Osteoblast (primary cell): ENCODE data around the gene FSIP2. TPM values are rescaled to one million over a fixed set of nuclear protein-coding genes. Genes with fewer than 3 reads are reported as not detected.

ENCODE experiments used
- DNase-seq: peaks from one replicate; pipeline ENCODE4 v3.0.0; 2011; ENCODE audit warnings: low spot score, mixed read lengths; ENCODE audit not compliant: insufficient read length; ENCODE audit errors: missing footprints
- H2AFZ ChIP-seq: 2 replicates; pipeline ENCODE4 v1.6.0; 2011; ENCODE audit warnings: mild to moderate bottlenecking, low read length
- H3K27ac ChIP-seq: 2 replicates; pipeline ENCODE4 v1.5.1; 2011; ENCODE audit warnings: mild to moderate bottlenecking, low read depth, low read length, moderate library complexity
- H3K27me3 ChIP-seq: 2 replicates; pipeline ENCODE4 v1.6.0; 2012; ENCODE audit warnings: mild to moderate bottlenecking, control low read depth, inconsistent platforms, low read length, moderate library complexity; ENCODE audit not compliant: insufficient read depth
- H3K36me3 ChIP-seq: 2 replicates; pipeline ENCODE4 v1.5.1; 2011; ENCODE audit warnings: mild to moderate bottlenecking, low read length, control low read depth, moderate library complexity; ENCODE audit not compliant: insufficient read depth
- H3K4me1 ChIP-seq: 2 replicates; pipeline ENCODE4 v1.5.1; 2011; ENCODE audit warnings: mild to moderate bottlenecking, low read length, control low read depth, moderate library complexity; ENCODE audit not compliant: insufficient read depth
- H3K4me2 ChIP-seq: 2 replicates; pipeline ENCODE4 v1.6.0; 2011; ENCODE audit warnings: mild to moderate bottlenecking, low read length; ENCODE audit not compliant: insufficient read depth
- H3K4me3 ChIP-seq: fragments of 200-600 bp; sonication (generic); 3 replicates; pipeline ENCODE4 v1.5.1; 2012; ENCODE audit warnings: mild to moderate bottlenecking, low read length, inconsistent platforms; ENCODE audit not compliant: insufficient read depth
- H3K79me2 ChIP-seq: 2 replicates; pipeline ENCODE4 v1.6.0; 2012; ENCODE audit warnings: mild to moderate bottlenecking, low read length, control low read depth, inconsistent platforms; ENCODE audit not compliant: insufficient read depth
- H3K9me3 ChIP-seq: 2 replicates; pipeline ENCODE4 v1.5.1; 2011; ENCODE audit warnings: low read depth, low read length, control low read depth
- H4K20me1 ChIP-seq: 2 replicates; pipeline ENCODE4 v1.6.0; 2012; ENCODE audit warnings: mild to moderate bottlenecking, low read length, control low read depth; ENCODE audit not compliant: insufficient read depth
- total RNA-seq: library from RNA; depleted of rRNA; stranded (reverse); fragments of >200 nt; gene quantifications from 2 replicates; pipeline ENCODE4 v1.2.3, GENCODE V29; 2012
- TF ChIP-seq, protein P1 (sequence below): IDR thresholded peaks from 2 replicates; pipeline ENCODE4 v1.5.1; 2011; ENCODE audit warnings: mild to moderate bottlenecking, low read depth, low read length, moderate library complexity; ENCODE audit errors: extremely low read depth

The FSIP2 gene
- total RNA-seq, 1 donor: under 0.01 TPM

GRCh38 chr2:185875136-185875931, 136.7 kb downstream of the FSIP2 start:
- H3K36me3 ChIP-seq: no peaks in the 10 kb centered on the region
- H3K4me2 ChIP-seq: no peak overlapping the region
- no peak overlapping the region for H3K27ac ChIP-seq
- no peaks in the 10 kb centered on the region for H4K20me1 ChIP-seq
- H3K79me2 ChIP-seq: no peaks in the 10 kb centered on the region
- no peak for DNase-seq
- no peaks in the 10 kb centered on the region for H3K9me3 ChIP-seq
- TF ChIP-seq, protein P1, sequence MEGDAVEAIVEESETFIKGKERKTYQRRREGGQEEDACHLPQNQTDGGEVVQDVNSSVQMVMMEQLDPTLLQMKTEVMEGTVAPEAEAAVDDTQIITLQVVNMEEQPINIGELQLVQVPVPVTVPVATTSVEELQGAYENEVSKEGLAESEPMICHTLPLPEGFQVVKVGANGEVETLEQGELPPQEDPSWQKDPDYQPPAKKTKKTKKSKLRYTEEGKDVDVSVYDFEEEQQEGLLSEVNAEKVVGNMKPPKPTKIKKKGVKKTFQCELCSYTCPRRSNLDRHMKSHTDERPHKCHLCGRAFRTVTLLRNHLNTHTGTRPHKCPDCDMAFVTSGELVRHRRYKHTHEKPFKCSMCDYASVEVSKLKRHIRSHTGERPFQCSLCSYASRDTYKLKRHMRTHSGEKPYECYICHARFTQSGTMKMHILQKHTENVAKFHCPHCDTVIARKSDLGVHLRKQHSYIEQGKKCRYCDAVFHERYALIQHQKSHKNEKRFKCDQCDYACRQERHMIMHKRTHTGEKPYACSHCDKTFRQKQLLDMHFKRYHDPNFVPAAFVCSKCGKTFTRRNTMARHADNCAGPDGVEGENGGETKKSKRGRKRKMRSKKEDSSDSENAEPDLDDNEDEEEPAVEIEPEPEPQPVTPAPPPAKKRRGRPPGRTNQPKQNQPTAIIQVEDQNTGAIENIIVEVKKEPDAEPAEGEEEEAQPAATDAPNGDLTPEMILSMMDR: no peak
- H2AFZ ChIP-seq: no peak overlapping the region
- no peaks in the 10 kb centered on the region for H3K27me3 ChIP-seq
- H3K4me1 ChIP-seq: no peaks in the 10 kb centered on the region
- no peak overlapping the region for H3K4me3 ChIP-seq

GRCh38 chr2:185876234-185876633, 137.6 kb downstream of the FSIP2 start:
- H3K4me3 ChIP-seq: no peak overlapping the region
- no peaks in the 10 kb centered on the region for H3K36me3 ChIP-seq
- H2AFZ ChIP-seq: no peak overlapping the region
- TF ChIP-seq, protein P1: no peak
- no peak overlapping the region for H3K4me2 ChIP-seq
- H3K4me1 ChIP-seq: no peaks in the 10 kb centered on the region
- H3K79me2 ChIP-seq: no peaks in the 10 kb centered on the region
- H3K9me3 ChIP-seq: no peaks in the 10 kb centered on the region
- no peaks in the 10 kb centered on the region for H4K20me1 ChIP-seq
- H3K27ac ChIP-seq: no peak overlapping the region
- DNase-seq: no peak
- H3K27me3 ChIP-seq: no peaks in the 10 kb centered on the region

DNA sequence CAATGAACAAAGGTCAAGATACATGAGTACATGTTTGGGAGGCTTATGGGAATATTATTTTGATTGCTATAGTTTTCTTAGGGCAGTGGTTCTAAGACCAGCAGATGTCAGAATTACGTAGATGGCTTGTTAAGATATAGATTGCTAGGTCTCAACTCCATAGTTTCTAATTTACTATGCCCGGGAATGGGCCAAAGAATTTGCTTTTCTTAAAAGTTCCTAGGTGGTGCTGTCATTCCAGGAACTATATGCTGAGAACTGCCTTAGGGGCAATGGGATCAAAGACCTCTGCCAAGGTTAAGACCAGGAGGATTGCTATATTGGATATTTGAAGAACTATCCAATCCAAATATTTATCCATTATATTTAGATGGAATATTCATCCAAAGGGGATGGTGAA, 141.8 kb downstream of the FSIP2 start:
- TF ChIP-seq, protein P1: no peak
- Histone ChIP-seq H4K20me1 (no peaks in the 10 kb centered on the region), H3K4me2 (no peak overlapping the region), H2AFZ (no peak overlapping the region), H3K79me2 (no peaks in the 10 kb centered on the region), H3K9me3 (no peaks in the 10 kb centered on the region), H3K36me3 (no peaks in the 10 kb centered on the region), H3K4me3 (no peak overlapping the region), H3K27ac (no peak overlapping the region), H3K4me1 (no peaks in the 10 kb centered on the region), H3K27me3 (no peaks in the 10 kb centered on the region)
- DNase-seq: no peak
